Hematopoietic multipotent progenitor cell treated with erythropoietin and hydrocortisone succinate and interleukin-3 and kit ligand, for 4 days (in vitro differentiated cells): ENCODE results near the gene SPRYD4.
"Not testable (repeated sequence)": the region's sequence is repeated elsewhere in the genome, so short reads cannot be mapped to it uniquely, and the experiment has no call there.

ENCODE experiments used
- DNase-seq: peaks from one replicate; pipeline ENCODE4 v3.0.0-alpha.2; 2015

Gene SPRYD4

DNA sequence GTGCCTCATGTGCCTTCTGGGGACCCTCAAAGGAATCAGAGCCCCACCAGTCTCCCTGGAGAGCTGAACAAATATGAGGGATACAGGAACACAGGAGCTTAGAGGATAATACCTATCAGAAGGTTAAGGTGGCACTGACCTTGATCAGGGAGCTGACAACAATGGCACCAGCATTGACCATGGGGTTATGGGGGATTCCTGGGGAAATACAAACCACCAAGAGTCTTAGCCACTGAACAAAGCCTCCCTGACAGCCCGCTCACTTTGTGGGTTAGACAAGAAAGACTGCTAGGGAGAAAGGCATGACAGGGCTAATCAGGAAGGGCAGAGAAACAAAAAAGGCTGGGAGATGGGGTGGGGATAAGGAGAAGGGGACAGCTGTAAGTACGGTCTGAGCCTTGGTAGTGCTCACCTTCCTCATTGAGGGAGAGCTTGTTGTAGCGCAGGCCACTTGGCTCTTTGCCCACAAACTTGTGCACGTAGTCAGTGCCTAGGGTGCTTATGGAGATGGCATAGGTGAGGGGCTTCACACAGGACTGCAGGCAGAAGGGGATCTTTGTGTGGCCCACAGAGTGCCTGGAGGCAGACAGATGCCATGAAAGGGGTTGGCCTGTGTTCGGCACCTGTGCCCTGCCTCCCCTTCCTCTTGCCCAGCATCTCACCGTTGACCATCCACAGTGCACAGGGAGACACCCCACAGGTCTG, 9.3 kb downstream of the SPRYD4 start:
- DNase-seq = no peak

DNA sequence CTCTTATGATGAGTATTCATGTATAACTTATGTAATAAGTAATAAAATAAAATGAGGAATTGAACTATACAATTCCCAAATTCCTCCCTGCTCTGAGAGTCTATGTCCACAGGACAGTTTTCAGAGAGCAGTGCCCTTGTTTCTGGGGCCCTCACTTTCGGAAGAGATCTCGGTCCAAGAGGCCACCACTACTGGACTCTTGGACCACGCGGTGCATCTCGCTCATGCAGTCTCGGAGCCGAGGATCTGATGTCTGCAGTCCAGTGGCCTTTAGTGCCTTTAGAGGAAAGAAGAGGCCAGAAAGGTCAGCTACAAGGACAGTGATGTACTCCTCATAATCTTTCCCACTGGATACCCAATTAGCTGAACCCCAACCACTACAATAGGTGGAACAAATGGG, 11.2 kb downstream of the SPRYD4 start:
- no peak for DNase-seq

DNA sequence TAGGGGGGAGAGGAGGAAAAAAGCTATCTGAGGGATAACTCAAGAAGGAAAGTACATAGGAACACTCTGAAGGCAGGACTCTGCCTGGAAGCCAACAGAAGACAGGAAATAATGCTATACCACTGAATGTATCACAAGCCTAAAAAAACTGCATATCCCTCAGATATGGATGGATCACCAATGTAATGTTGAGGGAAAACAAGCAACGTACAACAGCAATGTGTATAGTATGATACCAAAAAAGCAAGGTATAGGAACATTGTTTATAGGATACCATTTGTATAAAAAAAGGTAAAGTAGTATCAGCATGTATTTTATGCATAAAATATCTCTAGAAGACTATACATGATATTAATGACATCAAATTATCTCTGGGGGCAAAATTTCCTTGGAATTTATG, 16.2 kb downstream of the SPRYD4 start:
- DNase-seq = no peak

DNA sequence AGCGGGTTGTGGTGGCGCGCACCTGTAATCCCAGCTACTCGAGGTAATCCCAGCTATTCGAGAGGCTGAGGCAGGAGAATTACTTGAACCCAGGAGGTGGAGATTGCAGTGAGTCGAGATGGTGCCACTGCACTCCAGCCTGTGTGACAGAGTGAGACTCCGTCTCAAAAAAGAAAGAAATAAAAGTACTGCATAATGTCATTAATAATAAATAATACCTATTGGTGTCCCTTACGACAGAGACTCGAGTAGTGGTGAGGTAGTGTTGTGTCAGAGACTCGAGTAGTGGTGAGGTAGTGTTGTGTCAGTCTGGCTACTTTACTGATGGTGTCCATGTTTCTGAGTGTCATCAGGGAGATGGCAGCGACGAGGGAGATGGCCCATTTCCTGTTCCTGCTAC, 18.3 kb downstream of the SPRYD4 start:
- no peak for DNase-seq

DNA sequence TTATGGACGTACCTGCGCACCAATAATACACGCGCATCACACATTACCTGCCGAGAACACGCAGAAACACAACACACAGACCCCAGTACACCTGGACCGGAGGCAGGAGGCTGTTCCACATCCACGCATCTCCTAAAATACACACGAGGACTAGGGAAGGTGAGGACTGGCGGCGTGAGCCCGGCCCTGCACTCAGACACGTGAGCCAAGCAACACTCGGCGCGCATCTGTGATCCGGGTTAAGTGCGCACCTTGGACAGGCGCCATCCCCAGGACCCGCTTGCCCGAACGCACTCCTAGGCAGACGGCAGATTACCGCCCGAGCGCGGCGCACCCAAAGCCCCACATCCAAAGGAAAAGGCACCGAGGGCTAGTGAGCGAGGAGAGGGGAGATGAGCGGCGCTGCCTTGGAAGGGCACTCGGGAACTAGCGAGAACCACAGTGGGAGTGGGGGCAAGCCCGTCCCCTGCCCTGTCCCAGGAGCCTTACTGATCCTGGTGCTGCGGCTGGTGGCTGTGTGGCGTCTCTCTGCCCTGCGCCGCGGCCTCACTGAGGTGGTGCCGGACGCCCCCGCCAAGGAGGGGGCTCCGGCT, 19.2 kb downstream of the SPRYD4 start:
- peak; percentile 43 for DNase-seq

DNA sequence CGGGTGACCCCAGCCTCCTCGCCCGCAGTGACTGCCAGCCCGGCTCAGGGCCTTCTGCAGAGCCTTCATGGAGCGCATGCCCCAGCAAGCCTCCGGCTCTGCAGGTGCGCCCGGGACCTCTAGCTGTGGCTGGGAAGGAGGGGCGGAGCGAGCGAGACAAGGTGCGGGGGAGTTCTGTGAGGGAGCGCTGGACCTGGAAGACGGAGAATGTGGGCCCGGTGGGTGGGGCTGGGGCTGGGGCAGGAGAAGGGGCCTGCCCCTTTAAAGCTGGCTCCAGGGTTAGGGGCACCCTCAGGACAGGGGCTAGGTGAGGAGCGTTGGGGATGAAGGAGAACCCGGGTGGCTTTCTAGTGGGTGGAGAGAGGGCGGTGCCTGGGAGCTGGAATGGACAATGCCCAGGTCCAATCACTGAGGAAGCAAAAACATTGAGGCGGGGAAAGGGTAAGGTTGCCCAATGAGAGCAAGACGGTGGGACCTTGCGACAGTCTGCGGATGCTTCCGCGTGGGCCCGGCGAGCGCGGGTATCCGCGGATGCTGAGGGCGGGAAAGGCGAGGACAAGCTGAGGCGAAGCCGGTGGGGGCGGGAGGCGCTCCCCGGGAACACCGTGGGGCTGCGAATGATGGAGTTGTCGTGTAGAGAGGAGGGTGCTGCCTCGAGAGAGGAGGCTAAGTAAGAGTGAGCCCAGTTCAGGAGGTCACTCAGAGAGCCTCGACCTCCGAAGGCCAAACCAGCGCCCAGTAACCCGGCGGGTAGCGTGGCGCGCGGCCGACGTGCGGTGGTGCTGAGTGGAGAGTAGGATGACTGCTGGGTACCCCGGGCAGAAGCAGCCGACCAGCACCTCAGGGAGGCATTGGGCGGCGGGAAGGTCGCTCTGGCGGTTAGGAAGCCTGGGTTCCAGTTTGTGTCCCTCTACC, 19.9 kb downstream of the SPRYD4 start, which contains the start of gene GLS2:
TSS of gene GLS2 (minus strand) at position 121 of the 915 bp plus-strand sequence. CDS start at position 78, 43 bp downstream.
- peak; percentile 79 for DNase-seq

DNA sequence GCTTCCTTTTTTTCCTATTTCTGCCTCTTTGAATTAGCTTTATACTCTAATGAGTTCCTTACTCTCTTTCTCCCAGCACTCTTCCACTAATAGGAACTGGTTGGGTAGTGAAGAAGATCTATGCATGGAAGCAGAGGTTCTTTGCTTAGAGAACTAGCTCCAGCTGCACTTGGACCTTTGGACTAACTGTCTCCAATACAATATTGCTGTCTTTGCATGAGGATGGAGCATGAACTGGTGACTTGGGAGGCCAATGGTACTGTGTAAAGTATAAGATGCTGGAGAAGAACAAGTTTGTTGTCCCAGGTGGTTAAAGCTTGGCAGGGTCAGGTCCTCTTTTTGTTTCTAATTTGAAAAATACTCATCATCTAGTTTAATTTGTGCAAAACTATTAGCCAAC, 22.0 kb downstream of the SPRYD4 start:
- no peak for DNase-seq

DNA sequence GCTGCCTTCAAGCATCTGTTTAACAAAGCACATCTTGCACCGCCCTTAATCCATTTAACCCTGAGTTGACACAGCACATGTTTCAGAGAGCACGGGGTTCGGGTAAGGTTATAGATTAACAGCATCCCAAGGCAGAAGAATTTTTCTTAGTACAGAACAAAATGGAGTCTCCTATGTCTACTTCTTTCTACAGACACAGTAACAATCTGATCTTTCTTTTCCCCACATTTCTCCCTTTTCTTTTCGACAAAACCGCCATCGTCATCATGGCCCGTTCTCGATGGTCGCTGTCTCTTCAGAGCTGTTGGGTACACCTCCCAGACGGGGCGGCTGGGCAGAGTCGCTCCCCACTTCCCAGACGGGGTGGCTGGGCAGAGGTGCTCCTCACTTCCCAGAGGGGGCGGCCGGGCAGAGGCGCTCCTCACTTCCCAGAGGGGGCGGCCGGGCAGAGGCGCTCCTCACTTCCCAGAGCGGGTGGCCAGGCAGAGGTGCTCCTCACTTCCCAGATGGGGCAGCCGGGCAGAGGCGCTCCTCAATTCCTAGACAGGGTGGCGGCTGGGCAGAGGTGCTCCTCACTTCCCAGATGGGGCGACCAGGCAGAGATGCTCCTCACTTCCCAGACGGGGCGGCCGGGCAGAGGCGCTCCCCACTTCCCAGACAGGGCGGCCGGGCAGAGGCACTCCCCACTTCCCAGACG, 25.2 kb downstream of the SPRYD4 start:
- not testable (repeated sequence) for DNase-seq

DNA sequence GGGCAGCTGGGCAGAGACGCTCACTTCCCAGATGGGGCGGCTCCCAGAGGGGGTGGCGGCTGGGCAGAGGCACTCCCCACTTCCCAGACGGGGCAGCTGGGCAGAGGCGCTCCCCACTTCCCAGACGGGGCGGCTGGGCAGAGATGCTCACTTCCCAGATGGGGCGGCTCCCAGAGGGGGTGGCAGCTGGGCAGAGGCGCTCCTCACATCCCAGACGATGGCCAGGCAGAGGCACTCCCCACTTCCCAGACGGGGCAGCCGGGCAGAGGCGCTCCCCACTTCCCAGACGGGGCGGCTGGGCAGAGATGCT, 25.7 kb downstream of the SPRYD4 start:
- DNase-seq = not testable (repeated sequence)

DNA sequence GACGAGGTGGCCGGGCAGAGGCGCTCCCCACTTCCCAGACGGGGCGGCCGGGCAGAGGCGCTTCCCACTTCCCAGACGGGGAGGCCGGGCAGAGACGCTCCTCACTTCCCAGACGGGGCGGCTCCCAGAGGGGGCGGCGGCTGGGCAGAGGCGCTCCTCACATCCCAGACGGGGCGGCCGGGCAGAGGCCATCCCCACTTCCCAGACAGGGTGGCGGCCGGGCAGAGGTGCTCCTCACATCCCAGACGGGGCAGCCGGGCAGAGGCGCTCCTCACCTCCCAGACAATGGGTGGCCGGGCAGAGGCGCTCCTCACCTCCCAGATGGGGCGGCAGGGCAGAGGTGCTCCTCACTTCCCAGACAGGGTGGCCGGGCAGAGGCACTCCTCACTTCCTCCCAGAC, 26.1 kb downstream of the SPRYD4 start:
- DNase-seq = not testable (repeated sequence)

DNA sequence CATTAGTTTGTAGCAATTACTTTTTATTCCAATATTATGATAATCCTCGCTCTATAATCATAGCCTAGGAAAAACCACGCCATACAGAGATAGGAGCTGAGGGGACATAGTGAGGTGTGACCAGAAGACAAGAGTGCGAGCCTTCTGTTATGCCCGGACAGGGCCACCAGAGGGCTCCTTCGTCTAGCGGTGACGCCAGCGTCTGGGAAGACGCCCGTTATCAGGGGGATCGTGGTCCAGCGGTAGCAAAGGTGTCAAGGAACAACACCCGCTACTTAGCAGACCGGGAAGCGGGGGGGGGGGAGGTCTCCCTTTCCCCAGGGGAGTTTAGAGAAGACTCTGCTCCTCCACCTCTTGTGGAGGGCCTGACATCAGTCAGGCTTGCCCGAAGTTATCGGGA, 28.3 kb downstream of the SPRYD4 start:
- peak; percentile 55 for DNase-seq

DNA sequence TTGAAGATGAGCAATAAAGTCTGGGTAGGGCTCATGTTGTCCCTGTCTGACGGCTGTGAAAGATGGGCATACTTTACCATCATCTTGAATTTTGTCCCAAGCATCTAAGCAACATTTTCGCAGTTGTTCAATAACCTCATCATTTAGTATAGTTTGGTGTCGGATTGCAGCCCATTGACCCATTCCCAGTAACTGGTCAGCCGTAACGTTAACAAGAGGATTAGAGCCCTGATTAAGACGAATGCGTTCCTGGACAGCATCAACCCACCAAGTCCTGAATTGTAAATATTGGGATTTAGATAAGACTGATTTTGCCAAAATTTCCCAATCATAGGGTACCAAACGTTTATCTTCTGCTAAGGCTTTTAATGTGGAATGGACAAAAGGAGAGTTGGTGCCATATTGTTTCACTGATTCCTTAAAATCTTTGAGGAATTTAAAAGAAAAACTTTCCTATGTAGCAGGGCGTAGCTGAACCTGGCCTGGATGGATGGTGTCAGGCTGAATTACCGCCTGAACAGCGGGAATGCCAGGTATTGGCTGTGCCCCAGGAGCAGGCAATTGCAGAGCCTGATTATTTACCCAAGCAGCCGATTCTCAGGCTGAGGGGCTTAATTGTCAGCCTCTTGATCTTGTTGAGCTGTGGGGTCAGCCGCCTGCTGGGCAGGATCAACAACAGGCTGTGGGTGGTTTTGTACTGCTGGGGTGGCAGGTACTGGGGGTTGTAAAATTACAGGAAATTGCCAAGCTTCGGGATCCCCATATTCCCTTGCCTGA, 29.9 kb downstream of the SPRYD4 start:
- not testable (repeated sequence) for DNase-seq

DNA sequence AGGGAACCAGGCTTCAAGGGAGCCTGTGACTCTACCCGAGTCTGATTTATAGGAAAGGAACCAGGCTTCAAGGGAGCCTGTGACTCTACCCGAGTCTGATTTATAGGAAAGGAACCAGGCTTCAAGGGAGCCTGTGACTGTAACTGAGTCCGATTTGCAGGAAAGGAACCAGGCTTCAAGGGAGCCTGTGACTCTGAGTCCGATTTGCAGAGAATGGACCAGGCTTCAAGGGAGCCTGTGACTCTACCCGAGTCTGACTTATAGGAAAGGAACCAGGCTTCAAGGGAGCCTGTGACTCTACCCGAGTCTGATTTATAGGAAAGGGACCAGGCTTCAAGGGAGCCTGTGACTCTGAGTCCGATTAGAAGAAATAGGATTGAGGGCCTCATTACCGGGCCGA, 31.1 kb downstream of the SPRYD4 start:
- DNase-seq = not testable (repeated sequence)

DNA sequence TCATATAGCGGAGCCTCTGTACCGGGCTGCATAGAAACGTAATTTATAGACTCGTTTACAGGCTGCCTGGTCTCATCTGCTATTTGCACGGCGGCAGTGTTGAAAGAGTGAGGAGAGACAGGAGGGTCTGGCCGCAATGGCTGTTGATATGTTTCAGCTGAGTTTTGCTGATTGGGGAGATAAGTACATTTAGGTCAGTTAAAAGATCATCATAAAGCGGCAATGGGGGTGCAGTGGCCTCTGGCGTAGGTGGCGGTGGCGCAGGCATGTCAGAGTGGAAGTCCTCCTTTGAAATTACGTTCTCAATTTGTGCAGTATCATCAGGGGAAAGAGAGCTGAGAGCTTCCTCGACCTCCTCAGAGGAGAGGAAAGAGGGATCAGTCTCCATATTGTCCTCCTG, 31.5 kb downstream of the SPRYD4 start:
- not testable (repeated sequence) for DNase-seq

DNA sequence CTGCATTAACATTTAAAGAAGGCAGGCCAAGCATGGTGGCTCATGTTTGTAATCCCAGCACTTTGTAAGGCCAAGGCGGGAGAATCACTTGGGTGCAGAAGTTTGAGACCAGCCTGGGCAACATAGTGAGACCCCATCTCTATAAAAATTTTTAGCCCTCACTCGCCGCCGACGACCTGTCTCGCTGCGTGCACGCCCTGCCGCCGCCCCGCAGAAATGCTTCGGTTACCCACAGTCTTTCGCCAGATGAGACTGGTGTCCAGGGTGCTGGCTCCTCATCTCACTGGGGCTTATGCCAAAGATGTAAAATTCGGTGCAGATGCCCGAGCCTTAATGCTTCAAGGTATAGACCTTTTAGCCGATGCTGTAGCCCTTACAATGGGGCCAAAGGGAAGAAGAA, 42.4 kb downstream of the SPRYD4 start:
- DNase-seq = no peak

DNA sequence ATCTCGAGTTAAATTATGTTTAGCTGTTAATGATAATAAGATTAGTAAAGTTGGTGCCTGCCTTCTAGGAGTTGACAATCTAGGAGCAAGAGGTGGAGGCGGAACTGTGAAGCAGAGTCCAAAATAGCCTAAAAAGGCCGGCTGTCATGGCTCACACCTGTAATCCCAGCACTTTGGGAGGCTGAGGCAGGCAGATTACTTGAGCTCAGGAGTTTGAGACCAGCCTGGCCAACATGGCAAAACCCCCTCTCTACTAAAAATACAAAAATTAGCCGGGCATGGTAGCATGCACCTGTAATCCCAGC, 45.6 kb downstream of the SPRYD4 start:
- not testable (repeated sequence) for DNase-seq

DNA sequence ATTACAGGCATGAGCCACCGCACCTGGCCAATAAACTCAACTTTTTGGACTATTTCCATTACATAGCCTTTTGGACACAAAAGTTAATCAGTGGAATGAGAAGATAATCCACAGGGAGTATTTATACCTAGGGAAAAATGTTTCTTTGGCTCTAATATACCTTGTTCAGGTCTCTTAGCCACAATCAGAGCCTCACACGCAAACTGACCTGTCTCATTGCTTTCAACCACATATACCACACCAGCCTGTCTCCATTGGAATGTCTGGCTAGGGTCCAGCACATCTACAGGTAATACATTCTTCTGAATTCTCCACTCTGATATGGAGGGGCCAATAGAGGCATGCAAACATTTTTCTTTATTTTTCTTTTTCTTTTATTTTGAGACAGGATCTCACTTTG, 49.5 kb downstream of the SPRYD4 start:
- no peak for DNase-seq

DNA sequence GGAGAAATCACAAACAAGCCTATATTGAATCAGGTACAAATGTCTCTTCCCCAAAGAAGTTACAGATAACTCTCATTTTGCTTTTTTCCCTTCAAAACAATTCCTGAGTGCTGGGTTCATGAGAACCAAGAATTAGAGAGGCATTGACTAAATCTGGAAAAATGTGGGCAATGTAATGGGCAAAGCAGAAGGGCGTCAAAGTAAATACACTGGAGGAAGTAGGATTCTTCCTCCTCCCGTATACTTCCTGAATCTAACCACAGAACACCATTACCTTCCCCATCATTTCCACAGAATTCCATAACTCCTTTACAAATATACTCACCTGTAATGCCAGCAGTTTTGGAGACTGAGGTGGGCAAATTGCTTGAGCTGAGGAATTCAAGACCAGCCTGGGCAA, 50.2 kb downstream of the SPRYD4 start:
- no peak for DNase-seq

DNA sequence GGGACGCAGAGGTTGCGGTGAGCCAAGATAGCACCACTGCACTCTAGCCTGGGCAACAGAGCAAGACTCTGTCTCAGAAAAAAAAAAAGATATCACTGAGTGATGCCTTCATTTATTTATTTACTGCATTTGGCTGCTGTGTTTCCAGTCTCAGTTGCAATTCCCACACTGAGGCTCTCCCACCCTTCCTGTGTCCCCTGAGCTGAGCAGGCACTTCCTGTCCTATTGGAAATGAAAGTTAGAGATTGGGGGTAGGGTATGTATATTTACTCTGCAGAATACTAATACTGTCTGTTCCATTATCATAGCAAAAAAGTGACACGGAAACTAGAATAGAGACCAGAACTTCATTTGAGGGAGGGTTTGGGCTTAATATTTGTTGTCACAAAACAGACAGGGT, 51.7 kb downstream of the SPRYD4 start:
- DNase-seq = no peak

DNA sequence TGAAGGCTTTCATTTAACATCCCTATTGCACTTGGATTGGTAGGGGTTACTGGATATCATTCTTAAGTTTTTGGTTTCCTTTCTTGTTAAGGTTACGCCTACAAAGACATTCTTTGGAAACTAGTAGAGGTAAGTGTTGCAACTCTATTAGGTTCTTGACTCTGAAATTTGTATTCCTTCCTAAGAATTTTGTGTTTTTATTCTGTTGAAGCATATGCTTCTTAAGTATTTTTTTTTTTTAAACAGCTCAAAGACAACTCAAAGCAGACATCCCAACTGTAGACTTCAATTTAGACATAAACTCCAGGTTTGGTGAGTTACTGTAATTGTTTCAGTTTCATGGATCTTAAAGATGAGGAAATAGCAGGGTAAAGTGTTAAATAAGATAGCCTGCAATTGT, 52.1 kb downstream of the SPRYD4 start:
- DNase-seq = no peak

DNA sequence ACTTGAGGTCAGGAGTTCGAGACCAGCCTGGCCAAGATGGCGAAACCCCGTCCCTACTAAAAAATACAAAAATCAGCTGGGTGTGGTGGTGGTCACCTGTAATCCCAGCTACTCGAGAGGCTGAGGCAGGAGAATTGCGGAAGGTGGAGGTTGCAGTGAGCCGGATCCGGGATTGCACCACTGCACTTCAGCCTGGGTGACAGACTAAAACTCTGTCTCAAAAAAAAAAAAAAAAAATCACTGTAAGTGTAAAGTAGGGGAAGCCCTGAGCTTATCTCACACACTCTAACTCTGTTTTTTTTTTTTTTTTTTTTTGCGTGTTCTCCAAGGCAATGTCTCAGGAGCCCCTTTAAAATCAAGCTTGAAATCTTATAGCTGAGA, 52.8 kb downstream of the SPRYD4 start:
- DNase-seq = peak; percentile 29

DNA sequence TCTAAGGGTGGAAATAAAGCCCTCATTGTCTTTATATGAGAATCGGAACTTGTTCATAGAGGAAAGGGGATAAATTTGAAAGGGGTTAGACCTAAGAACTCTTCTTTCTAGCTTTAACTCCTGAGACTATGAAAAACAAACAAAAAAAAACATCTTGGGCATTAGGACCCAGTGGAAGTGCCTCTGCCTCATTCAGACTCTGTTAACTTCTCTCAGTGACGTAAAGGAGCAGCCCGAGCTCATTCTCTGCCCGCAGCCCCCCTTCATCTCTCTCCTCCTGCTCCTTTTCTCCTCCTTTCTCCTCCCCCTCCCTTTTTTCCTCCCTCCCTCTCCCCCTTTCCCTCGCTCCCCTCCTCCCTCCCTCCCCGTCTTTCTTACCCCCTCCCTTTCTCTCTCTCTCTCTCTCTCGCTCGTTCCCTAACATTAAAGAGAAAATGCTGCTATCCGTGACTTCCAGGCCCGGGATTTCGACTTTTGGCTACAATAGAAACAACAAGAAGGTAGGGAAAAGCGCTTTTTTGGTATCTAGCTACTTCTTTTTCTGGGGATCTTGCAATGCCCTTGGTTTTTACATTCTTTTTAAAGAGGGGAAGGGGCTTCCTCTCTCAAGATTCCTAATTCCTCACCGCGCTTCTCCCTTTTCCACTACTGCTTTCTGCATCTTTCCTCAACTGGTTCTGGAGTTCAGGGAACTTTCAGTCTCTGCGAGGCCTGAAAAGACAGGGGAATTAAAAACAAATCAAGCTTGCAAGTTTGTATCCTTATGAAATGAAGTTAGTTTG, 53.4 kb downstream of the SPRYD4 start, which contains the start of gene RBMS2:
TSS of gene RBMS2 (plus strand) at position 231 of the 782 bp plus-strand sequence. CDS start at position 435, 204 bp downstream.
- peak; percentile 80 for DNase-seq
